Neural progenitor cell (in vitro differentiated cells): ENCODE measurements around the gene PRXL2A. TPM values are rescaled to one million over a fixed set of nuclear protein-coding genes. Genes with fewer than 3 reads are reported as not detected.

Source experiments
- DNase-seq: peaks from one replicate; pipeline ENCODE4 v3.0.0-alpha.2; 2016; ENCODE audit warnings: low spot score
- H2AFZ ChIP-seq: fragments of 200-600 bp; sonication (generic); replicated peaks from 2 replicates; pipeline ENCODE4 v1.6.1; 2016; ENCODE audit warnings: antibody characterized with exemption
- H3F3A ChIP-seq: fragments of 200-600 bp; sonication (generic); 2 replicates; pipeline ENCODE4 v1.6.1; 2016; ENCODE audit warnings: antibody characterized with exemption, low read depth
- H3K27ac ChIP-seq: fragments of 200-600 bp; sonication (generic); 2 replicates; pipeline ENCODE4 v1.5.1; 2016; ENCODE audit warnings: mild to moderate bottlenecking
- H3K27me3 ChIP-seq: fragments of 200-600 bp; sonication (generic); 2 replicates; pipeline ENCODE4 v1.6.1; 2016; ENCODE audit warnings: mild to moderate bottlenecking, moderate library complexity
- H3K36me3 ChIP-seq: fragments of 200-600 bp; sonication (generic); 2 replicates; pipeline ENCODE4 v1.5.1; 2016
- H3K4me1 ChIP-seq: fragments of 200-600 bp; sonication (generic); 2 replicates; pipeline ENCODE4 v1.6.1; 2016; ENCODE audit warnings: mixed run types
- H3K4me2 ChIP-seq: fragments of 200-600 bp; sonication (generic); 2 replicates; pipeline ENCODE4 v1.6.1; 2016
- H3K4me3 ChIP-seq: fragments of 200-600 bp; sonication (generic); 2 replicates; pipeline ENCODE4 v1.5.1; 2016
- H3K79me2 ChIP-seq: fragments of 200-600 bp; sonication (generic); 2 replicates; pipeline ENCODE4 v1.6.1; 2016; ENCODE audit warnings: low read depth
- H3K9ac ChIP-seq: fragments of 200-600 bp; sonication (generic); 2 replicates; pipeline ENCODE4 v1.6.1; 2016
- H3K9me3 ChIP-seq: fragments of 200-600 bp; sonication (generic); 2 replicates; pipeline ENCODE4 v1.5.1; 2016; ENCODE audit warnings: low read depth
- H4K20me1 ChIP-seq: fragments of 200-600 bp; sonication (generic); 2 replicates; pipeline ENCODE4 v1.6.1; 2016; ENCODE audit warnings: low read depth
- H3K27ac Mint-ChIP-seq: 3 replicates; pipeline ENCODE4 v1.8.0; 2021; ENCODE audit warnings: mixed read lengths
- H3K27me3 Mint-ChIP-seq: 2 replicates; pipeline ENCODE4 v1.8.0; 2022; ENCODE audit warnings: low read depth, mild to moderate bottlenecking, inconsistent platforms, moderate library complexity, mixed read lengths; ENCODE audit not compliant: insufficient read depth
- H3K36me3 Mint-ChIP-seq: 3 replicates; pipeline ENCODE4 v1.8.0; 2021; ENCODE audit warnings: mixed read lengths
- H3K4me1 Mint-ChIP-seq: 3 replicates; pipeline ENCODE4 v1.8.0; 2021; ENCODE audit warnings: mixed read lengths
- H3K4me3 Mint-ChIP-seq: 3 replicates; pipeline ENCODE4 v1.8.0; 2021; ENCODE audit warnings: mild to moderate bottlenecking, moderate library complexity, mixed read lengths
- H3K9me3 Mint-ChIP-seq: 3 replicates; pipeline ENCODE4 v1.8.0; 2020; ENCODE audit warnings: mixed read lengths
- EZH2 ChIP-seq: fragments of 200-600 bp; sonication (generic); IDR thresholded peaks from 2 replicates; pipeline ENCODE4 v1.6.1; 2017; ENCODE audit warnings: antibody characterized with exemption, mild to moderate bottlenecking, moderate library complexity
- EZH2phosphoT487 ChIP-seq: fragments of 200-600 bp; sonication (generic); IDR thresholded peaks from 2 replicates; pipeline ENCODE4 v1.6.1; 2017; ENCODE audit warnings: antibody characterized with exemption
- total RNA-seq: library from RNA; depleted of rRNA; stranded (reverse); fragments of >200 nt; gene quantifications from 2 replicates; pipeline ENCODE4 v1.2.3, GENCODE V29; 2015; ENCODE audit warnings: low replicate concordance
- TF ChIP-seq, protein P1 (sequence below): fragments of 200-600 bp; sonication (generic); IDR thresholded peaks from 2 replicates; pipeline ENCODE4 v1.5.1; 2017; ENCODE audit warnings: antibody characterized with exemption, mild to moderate bottlenecking

Gene PRXL2A
- total RNA-seq, 1 donor from 2014 or later, result 107 TPM

DNA sequence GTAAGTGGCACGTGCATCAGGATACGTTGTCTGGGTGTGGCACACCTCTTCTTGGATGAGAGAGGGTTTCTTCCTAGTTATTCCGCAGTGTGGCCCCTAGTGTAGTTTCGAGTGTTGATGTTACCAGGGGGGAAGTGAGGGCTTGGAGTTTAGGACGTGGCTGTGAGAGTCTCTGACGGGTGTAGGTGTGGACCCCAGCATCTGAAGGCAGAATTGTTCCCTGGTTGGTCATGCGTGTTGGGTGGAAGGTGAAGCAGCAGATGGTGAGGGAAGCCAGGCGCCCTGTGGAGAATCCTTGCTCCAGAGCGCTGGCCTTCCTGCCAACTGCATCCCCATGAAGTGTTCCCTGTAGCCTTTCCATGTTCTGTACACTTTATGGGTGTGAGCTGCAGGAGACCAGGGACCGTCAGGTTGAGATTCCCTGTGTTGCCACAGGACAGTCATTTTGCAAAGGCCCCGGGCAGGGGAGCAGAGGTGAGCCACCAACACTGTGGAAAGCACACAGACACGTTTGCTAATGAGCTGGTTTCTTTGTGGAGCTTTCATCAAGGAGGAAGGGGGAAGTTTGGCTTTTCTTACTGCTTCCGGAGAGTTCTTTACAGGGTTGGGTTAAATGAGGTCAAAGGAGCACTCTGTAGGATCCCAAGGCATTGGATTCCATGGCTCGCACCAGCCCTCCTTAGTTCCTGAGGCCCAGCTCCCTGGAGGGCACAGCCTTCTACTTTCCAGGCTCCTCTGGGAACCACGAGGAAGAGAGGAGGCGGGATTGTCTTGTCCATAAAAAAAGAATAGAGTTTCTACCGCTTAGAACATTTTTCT lies 77.8 kb downstream of the PRXL2A start:
- peaks cover 3% of the 10 kb centered on the region for H3K9me3 Mint-ChIP-seq
- peak overlapping the region; percentile 22 for H3K4me2 ChIP-seq

More for the DNA sequence above, 77.8 kb downstream of the PRXL2A start:
- Histone ChIP-seq H3K9me3 (no peaks in the 10 kb centered on the region), H2AFZ (no peak overlapping the region), H3K27ac (no peak overlapping the region), H3K79me2 (peaks cover 99% of the 10 kb centered on the region), H3K27me3 (no peaks in the 10 kb centered on the region), H3F3A (no peaks in the 10 kb centered on the region), H3K4me1 (peaks cover 25% of the 10 kb centered on the region), H3K36me3 (no peaks in the 10 kb centered on the region), H3K4me3 (no peak overlapping the region), H4K20me1 (peaks cover 68% of the 10 kb centered on the region), H3K9ac (no peak overlapping the region)
- no peak for DNase-seq
- TF ChIP-seq, protein P1, sequence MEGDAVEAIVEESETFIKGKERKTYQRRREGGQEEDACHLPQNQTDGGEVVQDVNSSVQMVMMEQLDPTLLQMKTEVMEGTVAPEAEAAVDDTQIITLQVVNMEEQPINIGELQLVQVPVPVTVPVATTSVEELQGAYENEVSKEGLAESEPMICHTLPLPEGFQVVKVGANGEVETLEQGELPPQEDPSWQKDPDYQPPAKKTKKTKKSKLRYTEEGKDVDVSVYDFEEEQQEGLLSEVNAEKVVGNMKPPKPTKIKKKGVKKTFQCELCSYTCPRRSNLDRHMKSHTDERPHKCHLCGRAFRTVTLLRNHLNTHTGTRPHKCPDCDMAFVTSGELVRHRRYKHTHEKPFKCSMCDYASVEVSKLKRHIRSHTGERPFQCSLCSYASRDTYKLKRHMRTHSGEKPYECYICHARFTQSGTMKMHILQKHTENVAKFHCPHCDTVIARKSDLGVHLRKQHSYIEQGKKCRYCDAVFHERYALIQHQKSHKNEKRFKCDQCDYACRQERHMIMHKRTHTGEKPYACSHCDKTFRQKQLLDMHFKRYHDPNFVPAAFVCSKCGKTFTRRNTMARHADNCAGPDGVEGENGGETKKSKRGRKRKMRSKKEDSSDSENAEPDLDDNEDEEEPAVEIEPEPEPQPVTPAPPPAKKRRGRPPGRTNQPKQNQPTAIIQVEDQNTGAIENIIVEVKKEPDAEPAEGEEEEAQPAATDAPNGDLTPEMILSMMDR, result no peak
- no peak for TF ChIP-seq EZH2phosphoT487
- TF ChIP-seq EZH2, result no peak
- Mint-ChIP-seq H3K36me3 (peaks cover 41% of the 10 kb centered on the region), H3K27me3 (peaks cover 8% of the 10 kb centered on the region), H3K4me1 (peaks cover 39% of the 10 kb centered on the region), H3K27ac (peak overlapping the region; percentile 93), H3K4me3 (peak overlapping the region; percentile 39)

Other genes with a start within 250 kb of the PRXL2A start
- gene ANXA11, start 203.0 kb upstream of the PRXL2A start, total RNA-seq, result 2.7 and 7.3 TPM in 2 replicates
- 0.19 TPM in 1 of 2 replicates, not detected in the other for gene MAT1A, start 118.9 kb upstream of the PRXL2A start, total RNA-seq
- gene DYDC1, start 51.8 kb upstream of the PRXL2A start, total RNA-seq, result not detected in 2 replicates
- gene DYDC2, start 51.8 kb upstream of the PRXL2A start, total RNA-seq, result 5.8 and 6.9 TPM in 2 replicates
- gene TSPAN14, start 45.8 kb downstream of the PRXL2A start, total RNA-seq, result 32.7 and 68.9 TPM in 2 replicates
- 0.06 and 0.11 TPM in 2 replicates for gene SH2D4B, start 129.4 kb downstream of the PRXL2A start, total RNA-seq